ENCODE measurements around the gene TMEM138.

GRCh38 chr11:61335355-61335710 is 26.8 kb upstream of the TMEM138 start:
- TF ChIP-seq CTCF (IDR thresholded peaks at IDR 0.05), result no peak
- no peak for TF ChIP-seq POLR2A (IDR thresholded peaks at IDR 0.05)

Data from Peyer's patch (tissue), 4 donors.